Activated CD8-positive, alpha-beta memory T cell treated with anti-CD3 and anti-CD28 coated beads, Interleukin-2, amount 50 U/mL, for 24 hours (primary cell): Measurements from ENCODE around the gene TNKS1BP1.
"Not testable (repeated sequence)": the region's sequence is repeated elsewhere in the genome, so short reads cannot be mapped to it uniquely, and the experiment has no call there.

Experiments
- DNase-seq: peaks from one replicate; pipeline ENCODE4 v3.0.0-alpha.2; 2020; ENCODE audit errors: extremely low read depth

TNKS1BP1 gene, protein sequence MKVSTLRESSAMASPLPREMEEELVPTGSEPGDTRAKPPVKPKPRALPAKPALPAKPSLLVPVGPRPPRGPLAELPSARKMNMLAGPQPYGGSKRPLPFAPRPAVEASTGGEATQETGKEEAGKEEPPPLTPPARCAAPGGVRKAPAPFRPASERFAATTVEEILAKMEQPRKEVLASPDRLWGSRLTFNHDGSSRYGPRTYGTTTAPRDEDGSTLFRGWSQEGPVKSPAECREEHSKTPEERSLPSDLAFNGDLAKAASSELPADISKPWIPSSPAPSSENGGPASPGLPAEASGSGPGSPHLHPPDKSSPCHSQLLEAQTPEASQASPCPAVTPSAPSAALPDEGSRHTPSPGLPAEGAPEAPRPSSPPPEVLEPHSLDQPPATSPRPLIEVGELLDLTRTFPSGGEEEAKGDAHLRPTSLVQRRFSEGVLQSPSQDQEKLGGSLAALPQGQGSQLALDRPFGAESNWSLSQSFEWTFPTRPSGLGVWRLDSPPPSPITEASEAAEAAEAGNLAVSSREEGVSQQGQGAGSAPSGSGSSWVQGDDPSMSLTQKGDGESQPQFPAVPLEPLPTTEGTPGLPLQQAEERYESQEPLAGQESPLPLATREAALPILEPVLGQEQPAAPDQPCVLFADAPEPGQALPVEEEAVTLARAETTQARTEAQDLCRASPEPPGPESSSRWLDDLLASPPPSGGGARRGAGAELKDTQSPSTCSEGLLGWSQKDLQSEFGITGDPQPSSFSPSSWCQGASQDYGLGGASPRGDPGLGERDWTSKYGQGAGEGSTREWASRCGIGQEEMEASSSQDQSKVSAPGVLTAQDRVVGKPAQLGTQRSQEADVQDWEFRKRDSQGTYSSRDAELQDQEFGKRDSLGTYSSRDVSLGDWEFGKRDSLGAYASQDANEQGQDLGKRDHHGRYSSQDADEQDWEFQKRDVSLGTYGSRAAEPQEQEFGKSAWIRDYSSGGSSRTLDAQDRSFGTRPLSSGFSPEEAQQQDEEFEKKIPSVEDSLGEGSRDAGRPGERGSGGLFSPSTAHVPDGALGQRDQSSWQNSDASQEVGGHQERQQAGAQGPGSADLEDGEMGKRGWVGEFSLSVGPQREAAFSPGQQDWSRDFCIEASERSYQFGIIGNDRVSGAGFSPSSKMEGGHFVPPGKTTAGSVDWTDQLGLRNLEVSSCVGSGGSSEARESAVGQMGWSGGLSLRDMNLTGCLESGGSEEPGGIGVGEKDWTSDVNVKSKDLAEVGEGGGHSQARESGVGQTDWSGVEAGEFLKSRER (N-terminal part only)

DNA sequence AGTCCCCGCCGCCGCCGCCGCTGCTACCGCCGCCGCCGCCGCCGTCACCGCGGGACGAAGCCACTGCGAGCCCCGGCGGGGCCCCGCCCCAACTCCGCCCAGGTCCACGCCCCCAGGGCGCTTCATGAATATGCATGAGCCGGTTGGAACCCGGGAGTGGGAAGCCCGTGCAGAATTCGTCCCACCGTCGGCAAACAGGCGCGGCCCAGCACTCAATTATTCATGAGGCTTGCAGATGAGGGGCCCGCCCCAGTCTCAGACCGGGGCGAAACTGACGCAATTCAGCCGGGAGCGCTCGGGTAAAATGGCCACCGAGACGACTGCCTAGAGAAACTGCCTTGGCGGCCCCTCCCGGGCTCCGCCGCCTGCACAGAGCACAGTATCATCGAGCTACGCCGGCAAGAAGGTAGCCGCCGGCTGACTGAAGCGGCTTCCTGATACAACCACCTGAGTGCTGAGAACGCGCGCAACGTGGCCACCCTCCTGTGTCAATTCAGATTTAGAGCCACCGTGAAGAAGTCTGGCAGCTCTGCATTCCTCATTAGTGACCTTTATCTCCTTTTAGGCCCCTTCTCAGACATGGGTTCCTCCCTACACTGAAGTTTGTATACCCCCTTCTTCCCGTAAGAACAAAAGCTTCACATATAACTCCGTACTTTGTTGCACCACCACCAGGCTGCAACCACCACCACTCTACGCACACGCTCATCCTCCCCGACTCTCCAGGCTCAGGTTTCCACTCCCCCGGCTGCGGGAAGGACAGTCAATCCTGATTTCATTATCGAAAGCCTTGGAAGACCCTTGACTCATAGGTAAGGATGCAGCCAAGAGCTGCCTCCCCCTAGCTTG is at the start of gene TNKS1BP1:
TNKS1BP1 (minus strand) TSS at position 67 of the 849 bp plus-strand sequence. CDS start 3,067 bp downstream, outside the sequence.
- DNase-seq: peak; percentile 78

DNA sequence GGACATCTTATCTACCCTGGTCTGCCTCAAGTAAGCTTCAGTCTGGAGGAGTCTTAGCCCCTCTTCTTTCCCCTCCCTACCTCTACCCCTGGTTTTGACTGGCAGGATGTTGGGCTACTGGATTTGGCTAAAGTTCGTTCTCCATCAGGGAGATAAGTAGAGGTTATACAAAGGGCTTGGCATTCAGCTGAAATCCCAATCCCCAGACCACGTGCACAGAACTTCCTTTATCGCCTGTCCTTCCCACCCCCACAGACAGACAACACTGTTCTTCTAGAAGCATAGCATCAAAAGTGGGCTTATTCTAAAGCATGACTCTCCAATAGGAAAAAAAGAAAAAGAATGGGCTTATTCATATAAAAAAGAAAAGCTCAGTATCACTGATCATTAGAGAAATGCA is 48.4 kb upstream of the TNKS1BP1 start:
- no peak for DNase-seq

DNA sequence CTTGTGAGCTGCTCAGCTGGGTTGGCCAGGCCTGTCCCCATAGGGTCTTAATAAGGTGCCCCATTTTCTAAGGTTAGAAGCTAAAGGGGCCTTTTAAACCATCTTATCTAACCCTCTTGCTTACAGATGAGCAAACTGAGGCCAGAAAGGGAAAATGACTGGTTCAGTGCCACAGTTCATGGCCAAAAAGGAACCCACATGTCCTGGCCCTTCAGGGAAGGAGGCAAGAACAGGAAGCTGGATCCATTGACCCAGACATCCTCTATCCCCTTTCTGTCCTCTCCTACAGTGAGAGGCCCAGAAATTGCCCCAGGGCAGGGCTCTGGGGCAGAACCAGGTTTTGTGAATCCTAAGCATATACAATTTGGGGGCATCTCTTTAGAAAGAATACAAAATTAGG is 46.2 kb upstream of the TNKS1BP1 start:
- no peak for DNase-seq

DNA sequence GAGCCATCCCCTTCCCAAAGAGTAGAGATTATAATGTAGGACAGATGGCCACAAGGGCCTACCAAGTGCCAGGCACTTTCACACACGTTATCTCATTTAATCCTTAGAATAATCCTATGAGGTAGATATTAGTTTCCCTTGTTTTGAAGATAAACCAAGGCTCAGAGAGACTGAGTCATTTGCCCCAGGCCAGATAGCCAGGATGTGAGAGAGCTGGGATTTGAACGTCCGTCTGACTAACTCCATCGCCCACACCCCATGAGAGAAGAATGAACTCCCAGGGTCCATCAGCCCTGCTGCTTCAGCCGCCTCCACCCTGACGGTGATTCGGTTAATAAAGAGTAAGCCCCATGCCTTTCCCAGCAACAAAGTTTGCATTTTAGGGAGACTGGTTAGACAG is 45.5 kb upstream of the TNKS1BP1 start:
- DNase-seq: no peak

DNA sequence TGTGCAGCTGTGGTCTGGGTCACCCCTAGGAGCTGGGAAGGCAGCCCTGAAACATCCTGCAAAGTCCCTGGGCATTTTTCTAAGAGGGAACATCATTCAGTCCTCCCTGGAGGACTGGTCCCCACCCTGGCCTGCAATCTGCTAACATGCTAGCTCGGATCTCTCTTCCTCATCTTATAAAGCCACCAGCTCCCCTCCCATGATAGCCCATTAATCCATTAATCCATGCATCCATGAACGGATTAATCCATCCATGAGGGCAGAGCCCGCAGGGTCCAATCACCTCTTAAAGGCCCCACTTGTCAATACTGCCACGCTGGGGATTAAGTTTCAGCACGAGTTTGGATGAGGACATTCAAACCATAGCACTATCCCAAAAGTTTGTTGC is 44.1 kb upstream of the TNKS1BP1 start:
- DNase-seq: no peak

DNA sequence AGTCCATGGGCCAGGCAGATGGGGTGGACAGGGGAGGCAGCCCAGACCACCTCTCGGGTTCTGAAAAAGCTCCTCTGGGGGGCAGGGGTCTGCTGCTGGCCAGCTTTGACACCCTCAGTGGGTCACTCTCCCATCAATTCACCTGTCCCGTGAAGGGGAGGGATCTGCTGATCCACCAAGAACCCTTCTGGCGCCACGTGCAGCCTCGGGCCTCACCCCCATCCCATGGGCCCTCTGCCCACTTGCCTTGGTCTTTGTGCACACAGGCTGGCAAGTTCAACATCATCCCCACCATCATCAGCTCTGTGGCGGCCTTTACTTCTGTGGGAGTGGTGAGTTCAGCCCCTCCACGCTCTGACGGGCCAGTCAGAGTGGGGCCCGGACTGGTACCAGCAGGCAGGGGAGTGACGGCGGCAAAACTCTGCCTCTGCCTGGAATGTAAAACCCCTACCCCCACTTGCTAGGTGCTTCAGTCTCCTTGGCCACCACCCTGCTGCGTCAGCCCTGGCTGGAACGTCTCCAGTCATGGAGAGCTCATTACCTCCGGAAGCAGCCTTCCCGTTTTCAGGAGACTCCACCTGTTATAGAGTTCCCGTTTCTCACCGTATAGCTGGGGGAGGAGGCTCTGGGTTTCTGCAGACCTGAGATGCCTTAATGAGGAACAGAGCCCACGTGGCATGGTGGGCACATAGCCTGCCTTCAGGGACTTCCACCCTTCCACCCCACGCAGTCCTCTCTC is 43.5 kb upstream of the TNKS1BP1 start:
- DNase-seq: no peak

DNA sequence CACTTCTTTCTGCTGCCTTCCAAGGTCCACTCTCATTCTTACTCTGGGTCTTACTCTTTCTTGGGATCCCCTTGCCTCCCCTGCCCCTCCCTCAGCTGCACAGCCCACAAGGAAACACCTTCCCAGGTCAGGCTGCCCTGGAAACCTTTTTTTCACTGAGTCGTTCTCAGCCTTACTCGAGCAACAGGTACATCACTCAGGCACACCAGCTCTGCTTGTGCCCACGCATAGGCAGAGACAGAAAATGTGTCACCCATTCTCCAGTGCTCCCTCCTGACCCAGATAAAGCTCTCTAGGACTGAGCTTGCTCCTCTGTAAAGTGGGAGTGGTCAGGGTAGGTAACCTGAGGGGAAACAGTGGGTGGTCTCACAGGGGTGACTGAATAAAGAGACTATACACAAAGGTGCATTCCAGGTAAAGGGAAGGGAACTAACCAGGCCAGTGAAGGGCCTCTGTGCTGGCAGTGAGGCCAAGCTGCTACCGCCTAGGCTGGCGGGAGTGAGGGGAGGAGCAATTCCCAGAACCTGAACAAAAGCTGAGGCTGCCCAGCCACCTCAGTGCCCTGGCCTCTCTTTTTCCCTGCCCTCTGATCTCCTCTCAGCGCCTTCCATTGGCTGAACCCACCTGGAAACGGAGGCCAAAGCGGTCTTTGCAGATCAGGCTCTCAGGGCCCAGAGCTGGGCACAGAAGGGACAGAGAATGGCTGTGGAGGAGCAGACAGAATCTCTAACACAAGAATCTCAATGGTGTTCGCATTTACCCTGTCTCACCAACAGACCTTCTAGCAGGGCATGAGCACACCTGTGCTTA is 40.3 kb upstream of the TNKS1BP1 start:
- DNase-seq: no peak

DNA sequence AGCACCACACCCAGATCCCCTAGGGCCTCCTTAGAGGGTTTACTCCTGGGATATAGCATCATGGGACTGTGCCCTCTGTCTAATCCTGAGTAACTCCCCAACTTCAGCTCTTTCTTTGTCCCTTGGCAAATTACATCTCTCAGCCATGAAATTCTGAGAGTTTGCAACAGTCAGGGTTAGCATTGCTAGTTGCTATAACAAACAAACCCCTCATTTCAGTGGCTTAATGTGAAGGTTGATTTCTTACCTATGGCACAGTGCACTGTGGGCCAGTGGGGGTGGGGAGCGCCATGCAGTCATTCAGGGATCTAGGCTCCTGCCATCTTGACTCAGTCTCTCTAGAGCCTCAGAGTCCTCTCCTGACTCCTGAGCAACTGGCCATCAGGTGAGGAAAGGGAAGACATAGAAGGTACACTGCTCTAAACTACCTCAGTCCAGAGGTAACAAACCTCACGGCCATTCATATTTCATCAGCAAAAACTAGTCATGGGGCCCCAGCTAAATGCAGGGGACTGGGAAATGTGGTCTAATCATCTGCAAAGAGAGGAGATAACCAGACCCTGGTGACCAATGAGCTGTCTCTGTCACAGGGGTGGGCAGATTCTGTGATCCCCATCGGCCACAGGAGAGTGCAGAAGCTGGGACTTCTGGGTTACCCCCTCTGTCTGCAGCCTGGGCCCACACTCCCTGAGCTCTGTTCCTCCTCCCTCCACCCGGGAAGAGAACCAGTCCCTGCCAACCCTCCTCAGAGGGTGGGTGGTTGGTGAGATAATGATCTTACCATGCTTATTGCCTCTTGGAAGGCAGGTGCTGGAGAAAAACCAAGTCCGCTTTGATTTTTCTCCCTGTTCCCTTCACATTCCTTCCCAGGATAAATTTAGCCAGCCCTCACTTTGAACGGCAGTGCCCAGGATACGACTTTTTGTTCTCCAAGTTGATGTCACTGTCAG is 38.7 kb upstream of the TNKS1BP1 start:
- DNase-seq: no peak

DNA sequence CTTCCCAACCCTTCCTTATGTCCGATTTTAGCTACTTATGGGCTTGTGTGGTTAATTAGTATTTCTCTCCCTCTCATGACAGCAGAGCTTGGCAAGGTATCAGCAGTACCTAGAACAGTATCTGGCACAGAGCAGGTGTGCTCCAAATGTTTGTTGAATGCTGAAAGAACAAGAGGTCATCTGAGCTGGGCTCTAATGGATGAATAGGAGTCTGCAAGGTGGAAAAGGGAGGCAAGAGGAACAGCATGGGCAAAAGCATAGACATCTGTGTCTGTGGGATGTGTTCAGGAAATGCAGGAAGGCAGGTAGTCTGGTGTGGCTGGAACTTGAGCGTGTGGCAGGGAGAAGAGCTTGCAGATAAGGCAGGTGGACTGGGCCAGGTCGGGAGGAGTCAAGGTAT is 37.2 kb upstream of the TNKS1BP1 start:
- no peak for DNase-seq

DNA sequence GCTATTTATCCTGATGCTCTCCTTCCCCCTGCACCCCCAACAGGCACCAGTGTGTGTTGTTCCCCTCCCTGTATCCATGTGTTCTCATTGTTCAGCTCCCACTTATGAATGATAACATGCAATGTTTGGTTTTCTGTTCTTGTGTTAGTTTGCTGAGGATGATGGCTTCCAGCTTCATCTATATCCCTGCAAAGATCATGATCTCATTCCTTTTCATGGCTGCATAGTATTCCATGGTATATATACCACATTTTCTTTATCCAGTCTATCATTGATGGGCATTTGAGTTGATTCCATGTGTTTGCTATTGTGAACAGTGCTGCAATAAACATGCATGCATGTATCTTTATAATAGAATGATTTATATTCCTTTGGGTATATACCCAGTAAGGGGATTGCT is 36.7 kb upstream of the TNKS1BP1 start:
- not testable (repeated sequence) for DNase-seq

DNA sequence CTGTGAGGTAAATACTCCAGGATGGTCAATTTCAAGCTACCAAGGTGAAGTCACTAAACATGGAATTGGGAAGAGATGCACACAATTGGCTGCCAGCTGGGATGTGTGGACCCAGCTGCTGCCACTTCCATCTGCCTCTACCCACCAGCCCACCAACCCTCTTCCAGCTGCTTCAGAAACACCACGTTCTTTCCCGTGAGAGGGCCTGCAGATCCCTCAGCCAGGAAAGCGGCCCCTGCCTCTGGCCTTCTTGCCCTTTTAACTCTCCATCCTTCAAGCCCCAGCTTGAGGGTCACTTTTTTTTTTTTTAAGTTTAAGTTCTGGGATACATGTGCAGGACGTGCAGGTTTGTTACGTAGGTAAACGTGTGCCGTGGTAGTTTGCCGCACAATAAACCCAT is 36.2 kb upstream of the TNKS1BP1 start:
- no peak for DNase-seq

DNA sequence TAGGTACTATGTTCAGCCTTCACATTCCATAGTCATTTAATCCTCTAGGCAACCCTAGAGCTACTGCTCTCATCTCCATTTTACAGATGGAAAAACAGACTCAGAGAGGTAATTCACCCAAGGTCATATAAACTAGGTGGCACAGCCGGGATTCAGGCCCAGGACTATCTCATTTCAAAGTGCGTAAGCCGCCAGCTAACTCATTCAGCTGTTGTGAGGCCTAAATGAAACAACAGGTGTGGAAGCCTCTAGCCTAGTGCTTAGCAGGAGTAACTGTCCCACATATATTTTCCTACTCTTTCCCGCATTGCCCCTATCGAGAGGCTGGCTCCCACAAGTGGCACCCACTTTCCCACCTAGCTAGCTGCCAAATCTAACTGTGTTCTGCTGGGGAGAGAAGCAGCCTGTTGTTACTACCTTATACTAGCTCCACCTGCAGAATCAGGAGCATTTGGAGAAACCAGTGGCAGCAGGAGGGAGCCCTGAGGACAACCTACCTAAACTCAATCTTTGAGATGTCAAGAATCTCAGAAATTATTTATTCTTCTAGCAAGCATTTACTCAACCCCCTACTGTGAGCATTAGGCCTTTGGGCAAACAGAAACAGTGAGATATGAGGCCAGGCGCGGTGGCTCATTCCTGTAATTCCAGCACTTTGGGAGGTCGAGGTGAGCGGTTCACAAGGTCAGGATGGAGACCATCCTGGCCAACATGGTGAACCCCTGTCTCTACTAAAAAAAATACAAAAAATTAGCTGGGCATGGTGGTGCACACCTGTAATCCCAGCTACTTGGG is 35.3 kb upstream of the TNKS1BP1 start:
- no peak for DNase-seq

DNA sequence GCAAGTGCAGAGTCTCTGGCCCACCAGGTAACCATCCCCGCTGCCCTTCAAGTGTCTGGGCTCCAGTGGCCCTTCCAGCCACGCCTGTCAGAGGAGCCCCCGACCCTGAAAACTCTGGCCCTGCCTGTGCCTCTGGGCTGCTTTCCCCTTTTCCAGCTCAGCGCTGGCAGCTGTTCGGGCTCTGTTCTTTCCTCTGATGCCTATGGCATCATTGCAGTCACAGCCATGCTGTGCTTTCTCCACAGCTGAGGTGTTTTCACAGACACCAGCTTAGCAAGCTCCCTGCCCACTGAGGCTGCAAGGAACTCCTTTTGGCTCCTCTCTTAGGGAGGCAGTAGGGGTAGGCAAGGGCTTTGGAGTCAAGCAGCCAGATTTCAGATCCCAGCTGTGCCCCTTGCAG is 34.6 kb upstream of the TNKS1BP1 start:
- no peak for DNase-seq

DNA sequence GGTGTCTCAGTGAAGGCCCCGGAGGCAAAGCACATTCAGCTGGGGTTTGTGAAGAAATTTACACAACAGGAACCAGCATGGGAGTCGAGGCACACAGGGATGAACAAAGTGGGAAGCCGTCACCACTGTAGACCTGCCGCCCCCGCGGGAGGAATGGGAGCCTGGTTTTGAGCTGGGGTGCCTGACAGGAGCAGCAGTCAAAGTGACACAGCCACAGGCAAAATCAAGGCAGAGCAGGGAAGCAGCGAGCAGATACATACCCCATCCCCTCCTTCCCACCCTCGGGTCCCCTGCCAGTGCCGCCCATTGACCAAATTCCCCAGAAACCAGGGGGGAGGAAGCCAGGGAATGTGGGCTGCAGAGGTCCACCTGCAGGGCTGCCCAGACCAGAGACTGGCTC is 34.2 kb upstream of the TNKS1BP1 start:
- DNase-seq: no peak

DNA sequence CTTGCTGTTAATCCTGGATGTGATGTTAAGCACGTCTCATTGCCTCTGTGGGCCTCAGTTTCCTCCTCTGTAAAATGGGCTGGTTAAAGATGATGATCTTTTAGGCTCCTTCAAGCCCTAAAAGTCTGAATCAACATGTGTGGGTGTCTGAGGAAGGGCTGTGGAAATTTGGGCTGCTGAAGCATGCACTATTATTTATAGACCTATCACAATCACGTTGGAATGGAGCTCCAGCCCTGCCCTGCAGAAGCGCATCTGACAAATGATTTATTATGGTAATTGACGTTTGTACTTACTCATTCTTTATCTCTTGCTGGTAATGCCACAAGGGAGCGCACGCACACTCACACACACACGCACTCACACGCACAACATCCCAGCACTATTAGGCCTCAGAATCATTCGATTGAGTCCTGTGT is 33.8 kb upstream of the TNKS1BP1 start:
- DNase-seq: no peak

DNA sequence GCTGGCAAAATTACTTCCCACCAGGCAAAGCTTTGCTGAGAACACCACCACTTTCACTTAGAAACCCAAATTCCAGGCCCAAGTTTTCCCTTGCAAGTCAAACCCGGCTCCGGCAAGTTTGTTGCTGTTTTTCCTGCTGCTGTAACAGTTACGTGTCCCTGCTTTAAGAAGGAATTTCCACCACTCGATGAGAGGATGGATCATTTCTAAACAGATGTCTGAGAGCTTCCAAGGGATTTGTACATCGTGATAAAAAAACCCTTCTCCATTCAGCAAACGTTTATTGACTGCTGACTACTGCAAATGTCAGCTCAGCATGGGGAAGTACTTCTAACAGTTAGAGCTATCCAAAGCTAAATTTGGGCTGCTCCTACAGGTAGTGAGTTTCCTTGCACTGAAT is 33.1 kb upstream of the TNKS1BP1 start:
- DNase-seq: no peak

DNA sequence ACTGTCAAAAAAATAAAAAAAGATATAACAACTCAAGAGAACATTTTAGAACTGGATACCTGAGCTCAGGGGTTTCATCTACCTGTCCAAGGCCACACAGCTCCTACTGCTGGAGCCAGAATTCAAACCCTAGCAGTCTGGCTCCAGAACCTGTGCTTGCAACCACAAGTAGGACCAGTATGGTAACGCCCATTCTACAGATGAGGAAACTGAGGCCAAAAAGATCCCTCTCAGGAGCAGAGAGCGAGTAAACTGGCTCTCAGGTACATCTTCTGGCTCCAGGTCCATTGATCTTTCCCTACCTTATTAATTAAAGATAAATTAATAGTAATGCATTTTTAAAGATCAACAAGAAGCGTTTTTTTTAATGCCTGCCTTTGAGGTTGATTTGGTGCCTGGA is 32.6 kb upstream of the TNKS1BP1 start:
- no peak for DNase-seq

DNA sequence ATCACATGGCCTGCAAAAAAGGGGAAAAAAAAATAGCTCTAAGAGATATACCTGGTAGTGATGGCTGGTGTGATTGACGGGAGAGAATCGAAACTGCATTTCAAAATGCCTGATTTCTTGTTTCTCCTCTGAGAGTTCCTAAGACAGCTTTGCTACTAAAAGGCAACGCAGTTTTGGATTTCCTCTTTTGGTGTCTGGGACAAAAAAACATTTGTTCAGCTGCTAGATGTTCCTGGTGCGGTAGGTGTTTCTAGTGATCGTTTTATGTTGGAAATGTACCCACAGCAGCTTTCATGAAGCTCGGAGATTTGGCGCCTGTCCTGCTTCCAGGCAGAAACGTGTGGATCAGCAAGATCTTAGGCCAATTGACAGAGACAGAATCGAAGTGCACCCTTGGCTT is 31.5 kb upstream of the TNKS1BP1 start:
- no peak for DNase-seq
